NCI-H446 treated with DMSO at 0.1 percent for 48 hours (cell line): ENCODE results near the gene RACK1.
"Not testable (repeated sequence)": the region's sequence is repeated elsewhere in the genome, so short reads cannot be mapped to it uniquely, and the experiment has no call there.

Experiments used
- DNase-seq: peaks from one replicate; lab custom pipeline; 2025; lab: John Stamatoyannopoulos, UW

The RACK1 gene

DNA sequence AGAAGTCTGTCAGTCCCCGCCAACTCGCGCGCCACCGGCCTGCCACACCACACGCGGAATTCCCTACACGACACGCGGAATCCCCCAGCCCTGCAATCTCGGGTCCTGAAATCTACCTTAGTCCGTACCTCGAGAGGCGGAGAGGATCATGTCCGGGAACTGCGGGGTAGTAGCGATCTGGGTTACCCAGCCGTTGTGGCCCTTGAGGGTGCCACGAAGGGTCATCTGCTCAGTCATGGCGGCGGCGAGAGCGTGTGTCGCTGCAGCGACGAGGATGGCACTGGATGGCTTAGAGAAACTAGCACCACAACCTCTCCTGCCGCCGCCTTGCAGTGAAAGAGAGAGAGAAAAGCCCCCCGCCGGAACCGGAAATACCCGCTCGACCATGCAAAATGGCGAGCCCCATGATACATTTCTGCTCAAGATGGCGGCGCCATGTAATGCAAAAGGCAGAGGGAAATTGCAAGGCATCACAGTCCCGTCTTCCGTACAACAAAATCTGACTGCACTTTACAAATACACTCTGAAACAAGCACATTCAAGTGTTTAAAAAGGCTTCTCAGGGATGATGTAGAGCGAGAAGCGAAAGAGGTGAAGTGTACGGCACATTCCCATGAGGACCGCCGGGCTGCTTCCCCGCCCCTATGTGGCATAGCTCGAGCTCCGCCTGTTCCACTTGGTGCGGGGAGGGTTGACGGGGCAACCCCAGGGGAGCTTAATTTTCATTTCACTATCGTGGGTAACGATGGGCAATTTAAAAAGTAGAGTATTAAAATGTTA lies at the start of gene RACK1:
RACK1 (minus strand) TSS at position 343 of the 780 bp plus-strand sequence; CDS start at position 237, 106 bp downstream.
- DNase-seq = no peak

- not testable (repeated sequence) for DNase-seq
These were observed 43.6 kb upstream of the RACK1 start for GRCh38 chr5:181287331-181287730.

DNA sequence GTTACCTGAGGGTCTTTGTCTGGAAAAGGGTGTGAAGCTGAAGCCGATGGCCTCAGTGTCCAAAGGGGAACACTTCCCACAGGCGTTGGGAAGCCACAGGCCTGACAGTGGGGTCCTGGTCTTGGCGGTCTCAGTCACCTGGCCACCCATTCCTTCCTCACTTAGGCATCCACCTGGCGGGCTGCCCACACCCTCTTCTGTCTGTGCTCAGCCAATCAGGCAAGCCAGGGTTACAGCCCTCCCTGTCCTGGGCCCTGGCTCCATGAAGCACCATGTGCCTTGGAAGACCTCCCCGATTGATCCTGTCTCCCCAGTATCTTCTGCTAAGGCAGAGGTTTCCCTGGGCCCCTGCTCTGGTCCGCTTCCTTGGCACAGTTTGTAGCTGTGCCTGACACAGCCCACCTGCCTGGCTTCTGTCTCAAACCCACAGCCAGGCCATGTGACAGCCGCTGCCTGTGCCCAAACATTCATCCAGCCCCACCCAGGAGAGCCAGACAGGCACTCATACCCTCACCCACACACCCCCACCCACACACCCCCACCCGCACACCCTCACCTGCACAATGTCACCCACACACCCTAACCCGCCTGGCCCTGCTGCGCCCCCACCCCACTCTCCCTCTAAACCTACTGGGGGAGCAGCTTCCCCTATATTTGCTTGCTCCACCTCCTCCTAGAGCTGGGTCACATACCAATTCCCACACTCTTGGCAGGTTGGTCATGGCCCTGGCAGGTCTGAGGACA lies 42.4 kb upstream of the RACK1 start:
- DNase-seq = not testable (repeated sequence)

DNA sequence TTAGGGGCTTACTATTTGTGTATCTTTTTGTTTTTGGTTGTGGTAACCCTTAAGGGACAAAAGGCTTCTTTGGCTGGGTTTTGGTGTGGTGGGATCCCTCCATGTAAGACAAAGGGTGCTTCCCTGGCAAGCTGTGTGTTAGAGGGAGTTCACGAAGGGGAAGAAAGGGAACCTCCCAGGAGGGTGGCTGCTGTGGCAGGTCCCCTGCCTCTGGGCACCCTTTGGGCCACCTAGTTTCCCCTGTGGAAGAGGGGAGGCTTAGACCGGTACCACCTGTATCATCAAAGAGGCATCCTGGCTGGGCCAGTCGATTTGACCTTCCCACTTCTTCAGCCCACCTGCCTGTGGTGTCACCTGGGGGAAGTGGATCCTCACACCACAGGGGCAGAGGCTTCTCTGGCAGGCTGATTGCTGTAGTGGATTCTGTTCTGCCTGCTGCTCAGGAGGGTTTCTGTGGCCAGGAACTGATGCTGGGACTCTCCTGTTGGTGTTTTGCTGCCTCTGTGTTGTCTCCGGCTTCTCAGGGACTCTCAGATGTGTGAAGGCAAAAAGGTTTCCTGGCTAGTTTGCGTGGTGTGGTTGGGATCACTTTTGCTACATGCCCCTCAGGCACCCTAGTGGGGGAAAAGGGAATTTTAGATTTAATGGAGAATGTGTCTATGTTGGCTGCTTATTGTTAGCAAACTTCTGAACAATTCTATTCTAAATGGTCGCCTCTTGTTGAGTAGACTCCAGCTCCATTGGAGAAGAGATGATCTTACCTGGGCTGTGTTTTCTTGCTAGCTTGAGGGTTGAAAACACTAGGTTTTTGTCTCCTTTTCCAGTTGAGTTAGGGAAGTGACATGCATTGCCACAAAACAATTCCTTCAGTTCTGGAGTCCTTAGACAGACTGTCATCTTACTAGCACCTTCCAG lies 40.4 kb upstream of the RACK1 start:
- not testable (repeated sequence) for DNase-seq

DNA sequence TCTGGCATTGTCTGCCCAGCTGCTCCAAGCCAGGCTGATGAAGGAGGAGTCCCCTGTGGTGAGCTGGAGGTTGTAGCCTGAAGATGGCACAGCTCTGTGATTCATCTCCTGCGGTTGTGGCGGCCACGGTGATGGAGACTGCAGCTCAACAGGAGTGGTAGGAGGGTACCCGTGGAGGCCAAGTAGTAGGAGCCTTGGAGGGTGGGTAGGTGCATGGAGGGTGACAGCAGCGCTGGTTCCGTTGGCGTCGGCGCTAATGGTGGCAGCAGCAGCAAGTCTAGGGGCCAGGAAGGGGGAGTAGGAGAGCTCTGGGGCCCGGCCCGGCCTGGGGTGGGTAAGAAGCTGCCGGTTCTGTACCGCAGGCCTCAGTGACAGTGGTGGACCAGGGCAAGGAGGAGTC lies 39.6 kb upstream of the RACK1 start:
- DNase-seq = no peak

- no peak for DNase-seq
These were observed 39.2 kb upstream of the RACK1 start for GRCh38 chr5:181282874-181283273.

GRCh38 chr5:181282415-181282814 lies 38.7 kb upstream of the RACK1 start:
- not testable (repeated sequence) for DNase-seq

GRCh38 chr5:181281984-181282316 lies 38.2 kb upstream of the RACK1 start:
- DNase-seq = no peak

DNA sequence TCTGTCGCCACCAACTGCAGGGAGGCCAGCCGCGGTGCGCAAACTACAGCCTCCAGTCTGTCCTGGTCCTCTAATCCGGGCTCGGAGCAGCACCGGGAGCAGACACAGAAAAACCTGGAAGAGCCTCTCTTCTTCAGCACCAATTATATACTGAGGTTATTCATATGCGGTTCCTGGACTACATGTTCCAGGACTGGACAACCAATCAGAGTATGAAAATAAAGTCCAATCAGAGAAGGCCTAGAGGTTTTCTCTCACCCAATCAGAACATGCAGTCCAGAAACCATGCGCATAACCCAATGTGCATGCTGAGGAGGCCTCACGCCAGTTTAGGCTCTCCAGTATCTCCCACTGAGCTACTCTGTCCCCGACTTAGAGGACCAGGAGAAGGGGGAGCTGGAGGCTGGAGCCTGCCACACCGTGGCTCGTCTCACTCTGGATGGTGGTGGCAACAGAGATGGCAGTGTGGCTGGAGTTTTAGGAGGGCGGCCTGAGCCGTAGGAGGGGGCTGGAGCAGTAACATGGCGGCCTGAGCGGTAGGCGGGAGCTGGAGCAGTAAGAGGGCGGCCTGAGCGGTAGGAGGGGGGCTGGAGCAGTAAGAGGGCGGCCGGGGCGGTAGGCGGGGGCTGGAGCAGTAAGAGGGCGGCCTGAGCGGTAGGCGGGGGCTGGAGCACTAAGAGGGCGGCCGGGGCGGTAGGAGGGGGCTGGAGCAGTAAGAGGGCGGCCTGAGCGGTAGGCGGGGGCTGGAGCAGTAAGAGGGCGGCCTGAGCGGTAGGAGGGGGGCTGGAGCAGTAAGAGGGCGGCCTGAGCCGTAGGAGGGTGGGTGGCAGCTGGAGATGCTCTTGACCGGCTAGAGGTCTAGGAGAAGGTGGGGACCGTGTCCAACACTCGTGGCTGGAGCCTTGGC lies 37.6 kb upstream of the RACK1 start:
- no peak for DNase-seq

GRCh38 chr5:181280251-181280762 lies 36.6 kb upstream of the RACK1 start:
- DNase-seq = no peak

- DNase-seq = not testable (repeated sequence)
These were observed 29.7 kb upstream of the RACK1 start for GRCh38 chr5:181273433-181273744.

- DNase-seq = no peak
These were observed 27.4 kb upstream of the RACK1 start for GRCh38 chr5:181271081-181271480.

DNA sequence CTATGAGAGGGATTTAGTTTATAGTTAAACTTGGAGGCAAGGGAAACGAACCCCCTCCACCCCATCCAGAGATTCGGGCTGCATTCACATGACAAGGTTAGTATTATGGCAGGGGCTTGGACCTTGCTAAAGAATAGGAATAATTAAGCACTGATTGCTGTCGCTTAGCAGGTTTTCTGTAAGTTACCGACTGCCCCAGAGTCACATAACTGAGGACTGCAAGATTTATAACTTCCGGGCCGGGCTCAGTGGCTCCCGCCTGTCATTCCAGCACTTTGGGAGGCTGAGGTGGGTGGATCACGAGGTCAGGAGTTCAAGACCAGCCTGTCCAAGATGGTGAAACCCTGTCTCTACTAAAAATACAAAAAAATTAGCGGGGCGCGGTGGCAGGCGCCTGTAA lies 24.2 kb upstream of the RACK1 start:
- DNase-seq = not testable (repeated sequence)

DNA sequence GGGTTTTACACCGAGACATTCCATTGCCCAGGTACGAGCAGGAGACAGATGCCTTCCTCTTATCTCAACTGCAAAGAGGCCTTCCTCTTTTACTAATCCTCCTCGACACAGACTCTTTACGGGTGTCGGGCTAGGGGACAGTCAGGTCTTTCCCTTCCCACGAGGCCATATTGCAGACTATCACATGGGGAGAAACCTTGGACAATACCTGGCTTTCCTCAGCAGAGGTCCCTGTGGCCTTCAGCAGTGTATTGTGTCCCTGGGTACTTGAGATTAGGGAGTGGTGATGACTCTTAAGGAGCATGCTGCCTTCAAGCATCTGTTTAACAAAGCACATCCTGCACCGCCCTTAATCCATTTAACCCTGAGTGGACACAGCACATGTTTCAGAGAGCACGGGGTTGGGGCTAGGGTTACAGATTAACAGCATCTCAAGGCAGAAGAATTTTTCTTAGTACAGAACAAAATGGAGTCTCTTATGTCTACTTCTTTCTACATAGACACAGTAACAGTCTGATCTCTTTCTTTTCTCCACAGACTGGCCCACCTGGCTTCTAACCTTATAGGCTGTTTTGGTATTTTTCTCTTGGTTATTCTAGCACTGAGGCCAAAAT lies 23.7 kb upstream of the RACK1 start:
- not testable (repeated sequence) for DNase-seq

DNA sequence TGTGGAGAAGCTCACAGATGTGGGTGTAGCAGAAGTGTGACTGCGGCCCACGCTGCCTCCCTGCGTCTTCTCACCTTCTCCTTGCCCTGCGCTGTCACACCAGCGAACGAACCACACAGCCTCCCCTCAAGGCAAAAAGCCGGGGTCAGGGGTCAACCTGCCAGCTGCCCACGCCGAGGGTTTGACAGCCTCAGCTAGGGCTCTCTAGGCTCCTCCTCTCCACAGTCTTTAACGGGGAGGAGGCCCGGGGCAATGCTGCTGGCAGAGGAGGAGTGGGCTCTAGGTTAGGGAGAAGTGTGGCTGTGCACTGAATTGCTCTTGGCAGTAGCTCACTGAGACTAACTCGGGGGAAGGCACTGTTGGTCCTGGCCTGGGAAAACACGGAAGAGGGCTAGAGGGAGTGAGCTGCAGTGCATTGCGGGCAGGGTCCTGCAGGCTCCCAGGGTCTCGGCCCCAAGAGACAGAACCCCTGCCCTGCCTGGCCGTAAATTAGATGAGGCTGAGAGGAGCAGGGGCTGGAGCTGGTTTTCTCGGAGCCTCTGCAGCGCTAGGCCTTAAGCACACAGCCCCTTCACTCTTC lies 21.5 kb upstream of the RACK1 start:
- DNase-seq = no peak

DNA sequence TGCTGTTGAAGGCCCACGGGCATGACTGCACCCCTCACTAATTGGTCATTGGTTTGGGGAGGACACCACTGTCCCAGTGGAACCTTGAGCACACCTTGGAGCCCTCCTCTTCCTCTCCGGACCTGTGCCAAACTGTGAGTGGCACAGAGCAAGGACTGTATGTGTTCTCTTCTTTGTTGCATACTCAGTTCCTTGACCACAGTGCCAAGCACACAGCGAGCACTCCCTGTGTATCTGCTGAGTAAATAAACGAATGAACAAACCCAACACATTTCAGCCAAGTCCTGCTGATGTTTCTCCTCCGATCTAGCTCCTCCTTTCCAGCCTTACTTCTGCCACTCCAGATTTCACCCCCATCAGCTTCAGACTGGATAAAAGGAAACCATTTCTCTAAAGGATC lies 19.9 kb upstream of the RACK1 start:
- no peak for DNase-seq

GRCh38 chr5:181261320-181262049 lies 17.8 kb upstream of the RACK1 start:
- DNase-seq = no peak

- no peak for DNase-seq
These were observed 17.1 kb upstream of the RACK1 start, which contains the start of gene TRIM52 for GRCh38 chr5:181260720-181261319. TRIM52 (minus strand) TSS chr5:181261143; CDS start chr5:181260813, 330 bp downstream.
